Body of pancreas (tissue), 4 donors: ENCODE data around the gene AASDHPPT. TPM values are rescaled to one million over a fixed set of nuclear protein-coding genes. Genes with fewer than 3 reads are reported as not detected.

Experiments
- ATAC-seq: fragments of 150-250 bp; one replicate; pipeline ENCODE4 v1.9.1; 2016
- DNase-seq, 4 donors: peaks; one replicate each; pipeline ENCODE4 v3.0.0-alpha.2; 2019
- H3K27ac ChIP-seq, 4 donors: fragments of 200-600 bp; sonication (generic); 1 replicate in 3 of 4; 2 replicates in 1 of 4; pipeline versions ENCODE4 v1.5.1 to v1.6.1; 2016 to 2019; ENCODE audit warnings: mild to moderate bottlenecking in 1 of 4, mixed read lengths in 1 of 4, moderate library complexity in 1 of 4
- H3K27me3 ChIP-seq, 2 donors: fragments of 200-600 bp; sonication (generic); one replicate each; pipeline ENCODE4 v1.6.0; 2016; ENCODE audit warnings: mild to moderate bottlenecking in 1 of 2
- H3K36me3 ChIP-seq, 2 donors: fragments of 200-600 bp; sonication (generic); replicated peaks in 1 of 2; 2 replicates each; pipeline ENCODE4 v1.5.1; 2016; ENCODE audit warnings: low read depth in 2 of 2; ENCODE audit not compliant: insufficient read depth in 1 of 2
- H3K4me1 ChIP-seq: fragments of 200-600 bp; sonication (generic); one replicate; pipeline ENCODE4 v1.6.0; 2016
- H3K4me3 ChIP-seq, 2 donors: fragments of 200-600 bp; sonication (generic); 1 replicate in 1 of 2; 2 replicates in 1 of 2; pipeline ENCODE4 v1.5.1; 2016 to 2019
- H3K9me3 ChIP-seq, 3 donors: fragments of 200-600 bp; sonication (generic); 1 replicate in 2 of 3; 2 replicates in 1 of 3; pipeline ENCODE4 v1.5.1; 2016
- CTCF ChIP-seq, 7 experiments: fragments of 450-650 bp in 4 of 7; fragments of 200-600 bp in 3 of 7; sonication (generic) in 3 of 7; IDR thresholded peaks; one replicate each; pipeline ENCODE4 v1.5.1; 2016 to 2019; ENCODE audit warnings: antibody characterized with exemption in 7 of 7
- POLR2A ChIP-seq, 3 donors: fragments of 450-650 bp; IDR thresholded peaks; one replicate each; pipeline ENCODE4 v1.6.1; 2016; ENCODE audit warnings: antibody characterized with exemption in 3 of 3, mild to moderate bottlenecking in 2 of 3
- WGBS, 2 donors: methylation state at CpG; one replicate each; pipeline ENCODE4 v1.1.5; 2017; 5-methylcytosine and 5-hydroxymethylcytosine counted together
- intact Hi-C: fragments of 100-400 bp; cut with DNase I; formaldehyde crosslinking; loops from one replicate; pipeline ENCODE4 v1.15.1; 2023
- total RNA-seq, 2 donors: library from RNA; depleted of rRNA; stranded (reverse); fragments of >200 nt; gene quantifications; one replicate each; pipeline ENCODE4 v1.1.0, GENCODE V29; 2016

Gene AASDHPPT
- total RNA-seq, 2 donors from 2014 or later, result 22.1 to 25.2 TPM

GRCh38 chr11:106070606-106071005 is 6.9 kb upstream of the AASDHPPT start:
- 86 to 97% methylated on average over 3 of the region's 3 CpGs for WGBS, 2 donors
- no peak for ATAC-seq

GRCh38 chr11:106072804-106073203 is 4.7 kb upstream of the AASDHPPT start:
- Histone ChIP-seq H3K4me3 (no peak overlapping the region), H3K4me1 (peaks cover 7% of the 10 kb centered on the region), H3K36me3 (no peaks in the 10 kb centered on the region), H3K9me3 (no peaks in the 10 kb centered on the region), H3K27me3 (no peaks in the 10 kb centered on the region), H3K27ac (no peak overlapping the region)
- no peak for ATAC-seq
- intact Hi-C loops, result no loop called here
- WGBS, 2 donors, result 51 to 65% methylated on average over 1 of the region's 1 CpG
- DNase-seq, result no peak
- TF ChIP-seq CTCF (IDR thresholded peaks at IDR 0.05), result no peak
- TF ChIP-seq POLR2A (IDR thresholded peaks at IDR 0.05), result no peak

More at GRCh38 chr11:106070606-106071005, 6.9 kb upstream of the AASDHPPT start:
- no peaks in the 10 kb centered on the region for H3K36me3 ChIP-seq
- no peak for DNase-seq
- no peak overlapping the region for H3K4me3 ChIP-seq
- H3K27me3 ChIP-seq, result no peaks in the 10 kb centered on the region
- H3K9me3 ChIP-seq, result no peaks in the 10 kb centered on the region
- intact Hi-C loops, result no loop called here
- no peak for TF ChIP-seq POLR2A (IDR thresholded peaks at IDR 0.05)
- no peak for TF ChIP-seq CTCF (IDR thresholded peaks at IDR 0.05)
- H3K4me1 ChIP-seq, result peaks cover 5% of the 10 kb centered on the region
- no peak overlapping the region for H3K27ac ChIP-seq

GRCh38 chr11:106076171-106076918 is 1.1 kb upstream of the AASDHPPT start:
- DNase-seq (peak; percentile 14 to 37 (median 22)), ATAC-seq (no peak)
- TF ChIP-seq POLR2A (IDR thresholded peaks at IDR 0.05), result no peak
- no peak for TF ChIP-seq CTCF (IDR thresholded peaks at IDR 0.05)
- Histone ChIP-seq H3K36me3 (peaks cover 0 to 3% of the 10 kb centered on the region in 2 donors), H3K4me3 (peak overlapping the region; percentile 21 to 36), H3K4me1 (peaks cover 33% of the 10 kb centered on the region), H3K9me3 (no peaks in the 10 kb centered on the region), H3K27ac (peak overlapping the region; percentile 96 to 99 (median 98)), H3K27me3 (no peaks in the 10 kb centered on the region)
- intact Hi-C loops, result no loop called here
- 3 to 5% methylated on average over 19 of the region's 19 CpGs for WGBS, 2 donors

- DNase-seq, result peak; percentile 99 to 100 (median 99)
- Histone ChIP-seq H3K36me3 (peaks cover 0 to 3% of the 10 kb centered on the region in 2 donors), H3K9me3 (no peaks in the 10 kb centered on the region), H3K27me3 (no peaks in the 10 kb centered on the region), H3K27ac (peak within 1 kb of the TSS; percentile 96 to 99 (median 98)), H3K4me1 (peaks cover 36% of the 10 kb centered on the region), H3K4me3 (peak within 1 kb of the TSS; percentile 66 to 71)
- ATAC-seq, result peak; percentile 94
- intact Hi-C loops, result no loop called here
- WGBS, 2 donors, result 0% methylated on average over 13 to 37 of the region's 37 CpGs
- TF ChIP-seq POLR2A (IDR thresholded peaks at IDR 0.05), result peak; percentile 82 to 98 (median 97)
- TF ChIP-seq CTCF (IDR thresholded peaks at IDR 0.05), result peak in 3 of 7 experiments; percentile 17 to 51 (median 19)
These were observed 398 bp upstream of the AASDHPPT start, which contains the start of gene KBTBD3 for GRCh38 chr11:106076919-106077608. TSS of gene KBTBD3 (minus strand) at chr11:106077347. CDS start at chr11:106059097, 18,250 bp downstream.
